SIG-M5 (cell line): ENCODE results near the gene MIER2.
"Not testable (repeated sequence)": the region's sequence is repeated elsewhere in the genome, so short reads cannot be mapped to it uniquely, and the experiment has no call there.

Source experiments
- DNase-seq: peaks from one replicate; lab custom pipeline; 2025; lab: John Stamatoyannopoulos, UW

MIER2 gene

DNA sequence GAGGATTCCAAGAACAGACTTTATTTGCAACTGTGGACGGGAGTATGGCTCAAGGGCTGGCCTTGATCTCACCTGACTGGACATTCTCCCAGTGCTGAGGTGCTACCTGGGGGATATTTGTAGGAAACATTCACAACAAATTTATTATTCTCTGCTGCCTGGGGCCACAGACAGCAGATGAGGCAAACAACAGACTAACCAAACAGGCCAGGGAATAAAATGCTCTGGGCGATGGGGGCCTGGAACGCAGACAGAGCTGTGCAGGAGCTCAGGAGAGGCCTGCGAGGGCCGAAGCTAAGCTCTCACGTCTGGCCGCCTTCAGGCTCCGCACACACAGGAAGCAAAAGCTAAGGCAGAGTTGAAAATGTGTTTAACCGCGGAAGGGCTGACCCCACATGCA, 61.2 kb downstream of the MIER2 start:
- DNase-seq = no peak

DNA sequence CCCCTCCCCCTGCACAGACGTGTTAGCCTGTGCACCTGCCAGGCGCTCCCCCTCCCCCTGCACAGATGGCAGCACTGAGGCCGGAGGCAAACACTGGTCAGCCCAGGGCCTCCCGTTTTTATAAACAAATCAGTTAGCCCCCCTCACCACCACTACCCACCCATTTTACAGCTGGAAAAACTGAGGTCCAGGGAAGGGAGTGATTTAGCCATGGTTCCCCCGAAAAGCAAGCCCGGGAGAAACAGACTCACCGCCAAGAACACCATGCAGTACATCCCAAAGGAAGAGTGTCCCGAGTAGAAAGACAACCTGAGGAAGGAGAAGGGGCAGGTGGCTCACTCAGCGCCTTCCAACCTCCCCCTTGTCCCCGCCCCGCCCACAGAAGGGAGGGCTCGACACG, 62.1 kb downstream of the MIER2 start:
- DNase-seq = no peak

DNA sequence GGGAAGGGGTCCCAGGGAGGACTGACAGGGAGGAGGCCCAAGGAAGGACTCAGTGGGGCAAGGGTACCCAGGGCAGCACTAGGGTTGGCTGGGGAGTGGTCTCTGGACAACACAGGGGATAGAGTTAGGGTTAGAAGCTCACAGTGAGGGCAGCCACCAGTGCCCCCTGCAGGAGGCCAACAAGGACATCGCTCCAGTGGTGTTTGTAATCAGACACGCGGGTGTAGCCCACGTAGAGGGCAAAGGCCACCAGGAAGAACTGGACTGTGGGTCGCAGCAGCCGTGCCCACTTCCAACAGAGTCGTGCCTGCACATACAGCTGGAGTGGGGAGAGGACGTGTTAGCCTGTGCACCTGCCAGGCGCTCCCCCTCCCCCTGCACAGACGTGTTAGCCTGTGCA, 62.6 kb downstream of the MIER2 start:
- no peak for DNase-seq

DNA sequence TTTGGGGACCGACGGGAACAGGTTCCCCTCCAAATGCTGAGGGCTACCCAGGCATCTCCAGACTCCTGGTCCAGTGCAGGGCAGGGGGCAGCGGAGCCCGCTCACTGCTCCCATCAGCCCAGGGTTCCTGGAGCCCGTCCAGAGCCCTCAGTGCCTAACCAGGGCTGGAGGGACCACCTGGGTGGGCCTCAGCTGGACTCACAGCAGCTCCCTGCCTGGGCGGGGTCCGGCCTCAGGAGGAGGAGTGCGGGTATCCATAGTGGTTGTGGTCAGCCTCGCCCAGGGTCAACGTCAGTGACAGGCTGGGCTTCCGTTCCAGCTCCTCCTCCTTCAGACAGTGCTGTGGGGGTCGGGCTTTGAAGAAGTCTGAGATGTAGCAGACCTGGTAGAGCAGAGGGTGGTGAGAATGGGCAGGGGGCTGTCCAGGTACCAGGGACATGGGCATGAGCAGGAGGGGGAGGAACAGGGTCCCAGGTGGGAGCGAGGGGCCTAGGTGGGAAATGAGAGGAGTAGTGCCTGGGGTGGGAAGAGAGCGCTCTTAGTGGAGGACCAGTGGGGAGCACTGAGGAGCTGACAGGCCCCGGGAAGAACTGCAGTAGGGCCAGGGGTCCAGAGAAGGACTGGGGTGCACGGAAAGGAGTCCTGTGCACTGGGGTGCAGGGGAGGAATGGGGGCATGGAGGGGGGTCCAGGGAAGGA, 63.3 kb downstream of the MIER2 start:
- DNase-seq = no peak

DNA sequence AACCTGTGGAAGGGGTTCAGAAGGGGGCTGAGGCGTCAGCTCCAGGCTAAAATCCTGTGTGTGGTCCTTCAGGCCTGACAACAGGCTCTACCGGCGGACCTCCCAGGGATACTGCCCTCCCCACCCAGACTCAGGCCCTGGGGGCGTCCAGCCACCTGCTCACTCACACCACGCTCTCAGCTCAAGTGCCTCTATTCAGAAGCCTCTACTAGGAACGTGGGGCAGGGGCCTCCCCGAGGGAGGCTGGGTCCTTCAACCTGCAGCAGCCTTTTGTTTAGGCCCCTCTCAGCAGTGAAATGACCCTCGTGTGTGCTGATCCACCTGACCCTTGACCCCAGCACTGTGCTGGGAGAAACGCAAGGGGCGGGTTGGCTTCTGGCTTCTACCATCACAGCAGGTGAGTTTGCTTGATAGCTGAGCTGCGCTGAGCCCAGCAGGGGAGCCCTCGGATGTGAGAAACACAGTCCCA, 64.0 kb downstream of the MIER2 start:
- no peak for DNase-seq

DNA sequence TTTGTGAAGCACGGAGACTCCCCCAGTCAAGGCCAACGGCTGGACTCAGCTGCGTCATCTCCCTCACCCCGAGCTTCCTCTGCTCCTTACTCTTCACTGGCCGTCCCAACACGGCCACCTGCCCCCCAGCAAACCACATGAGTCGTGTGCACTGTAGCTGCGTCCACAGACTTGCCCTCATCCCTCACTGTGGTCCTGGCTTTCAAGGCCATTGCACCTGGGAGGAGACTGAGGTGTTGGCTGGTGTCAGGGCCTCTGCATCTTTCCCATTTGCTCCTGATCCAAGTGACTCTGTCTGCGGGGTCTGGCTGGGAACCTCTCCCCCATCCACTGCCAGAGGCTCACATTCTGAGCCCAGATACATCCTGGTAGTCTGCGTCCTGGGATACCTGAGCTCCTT, 64.9 kb downstream of the MIER2 start:
- DNase-seq = no peak

DNA sequence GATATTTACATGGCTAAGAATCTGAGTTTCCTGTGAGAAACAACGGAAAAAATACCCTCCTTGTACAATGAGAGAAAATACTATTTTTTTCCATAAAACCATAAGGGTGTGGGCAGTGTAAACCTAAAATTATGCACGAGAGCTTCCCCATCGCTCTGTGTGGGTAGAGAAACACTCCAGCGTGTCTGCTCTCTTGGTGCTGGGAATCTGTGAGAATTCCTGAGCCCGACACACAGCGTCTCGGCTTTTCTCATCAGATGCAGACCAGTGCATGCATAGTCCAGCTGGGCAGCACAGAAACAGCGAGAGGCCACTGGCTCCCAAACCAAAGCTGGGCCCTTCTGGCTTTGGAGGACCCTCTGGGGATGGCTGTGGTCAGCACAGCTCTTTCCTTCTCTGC, 65.4 kb downstream of the MIER2 start:
- no peak for DNase-seq

DNA sequence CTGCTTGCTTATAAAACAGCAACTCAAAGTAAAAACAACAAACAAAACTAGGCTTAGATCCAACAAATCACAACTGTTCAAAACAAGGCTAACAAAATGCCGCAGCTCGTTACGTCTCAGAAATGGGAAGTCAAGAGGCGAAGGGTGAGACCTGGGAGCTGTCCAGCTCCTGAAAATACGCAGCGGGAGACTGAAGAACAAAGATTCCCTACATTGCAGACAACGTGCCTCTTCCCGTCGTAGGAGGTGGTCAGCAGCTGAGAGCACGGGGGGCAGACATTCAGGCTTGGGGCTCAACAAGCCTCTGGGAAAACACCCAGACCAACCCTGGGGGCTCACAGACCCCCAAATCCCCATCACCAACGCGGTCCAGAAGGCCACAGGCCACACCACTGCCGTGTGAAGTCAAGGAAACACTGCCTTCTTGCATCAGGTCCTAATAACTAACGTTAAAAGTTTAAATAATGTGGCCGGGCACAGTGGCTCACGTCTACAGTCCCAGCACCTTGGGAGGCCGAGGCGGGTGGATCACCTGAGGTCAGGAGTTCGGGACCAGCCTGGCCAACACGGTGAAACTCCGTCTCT, 66.9 kb downstream of the MIER2 start:
- DNase-seq = no peak

DNA sequence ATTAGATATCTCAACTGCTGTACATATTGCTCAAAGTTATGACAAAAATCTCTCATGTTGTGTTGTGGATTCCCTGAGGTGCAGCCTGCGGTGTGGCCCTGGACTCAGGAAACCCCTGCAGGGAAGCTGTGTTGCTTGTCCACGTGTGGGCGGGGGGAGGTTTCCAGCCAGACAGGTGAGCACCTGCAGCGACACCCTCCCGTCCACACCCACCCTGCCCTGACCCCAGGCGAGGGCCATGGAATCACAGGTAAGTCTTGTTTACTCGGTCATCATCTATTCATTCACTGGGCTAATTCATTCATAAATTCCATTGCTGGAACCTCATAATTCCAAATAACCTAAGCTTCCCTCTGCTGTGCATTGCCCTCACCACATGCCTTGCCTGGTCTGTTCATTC, 67.5 kb downstream of the MIER2 start:
- no peak for DNase-seq

DNA sequence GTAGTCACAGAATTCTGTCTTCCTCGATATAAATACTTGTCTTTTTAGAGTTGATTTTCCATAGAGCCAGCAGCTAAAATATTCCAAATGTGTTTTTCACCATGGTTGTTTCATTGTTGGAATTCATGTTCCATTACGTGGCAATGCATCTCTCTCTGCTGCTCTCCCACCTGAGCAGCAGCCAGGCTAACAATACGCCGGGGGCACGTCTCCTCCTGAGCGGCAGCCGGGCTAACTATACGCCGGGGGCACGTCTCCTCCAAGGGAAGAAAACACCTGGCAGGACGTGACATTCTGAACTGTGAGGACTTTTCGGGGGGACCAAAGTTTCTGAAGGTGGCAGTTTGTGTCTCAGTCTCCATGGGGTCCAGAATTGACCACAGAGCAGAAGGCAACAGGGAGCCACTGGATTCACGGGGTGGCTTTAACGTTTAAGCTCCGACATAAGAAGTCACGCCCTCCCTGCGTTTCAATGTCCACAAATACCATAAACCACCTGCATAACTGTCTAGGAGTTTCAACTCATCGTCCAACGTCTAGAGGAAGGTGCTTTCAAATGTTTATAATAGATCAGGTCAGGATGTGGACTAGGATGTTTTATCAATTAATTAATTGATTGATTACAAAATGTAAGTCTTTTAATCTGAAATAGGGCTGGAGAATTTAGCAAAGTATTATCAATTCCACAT, 68.5 kb downstream of the MIER2 start:
- no peak for DNase-seq

DNA sequence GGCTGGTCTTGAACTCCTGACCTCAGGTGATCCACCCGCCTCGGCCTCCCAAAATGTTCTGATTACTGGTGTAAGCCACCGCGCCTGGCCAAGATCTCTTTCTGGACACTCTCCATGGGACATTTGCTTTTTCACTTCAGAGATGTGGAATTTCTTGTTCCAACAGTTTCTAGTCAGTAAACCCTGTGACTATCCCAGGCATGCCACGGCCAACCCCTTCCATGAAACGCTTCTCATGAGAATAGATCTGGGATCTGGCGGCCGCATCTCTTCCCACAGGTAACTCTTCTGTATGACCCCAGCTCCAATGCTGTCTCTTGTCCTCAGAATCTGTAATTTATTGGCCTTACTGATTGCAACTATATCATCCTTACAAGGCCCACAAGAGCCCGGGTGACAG, 69.6 kb downstream of the MIER2 start:
- DNase-seq = no peak

DNA sequence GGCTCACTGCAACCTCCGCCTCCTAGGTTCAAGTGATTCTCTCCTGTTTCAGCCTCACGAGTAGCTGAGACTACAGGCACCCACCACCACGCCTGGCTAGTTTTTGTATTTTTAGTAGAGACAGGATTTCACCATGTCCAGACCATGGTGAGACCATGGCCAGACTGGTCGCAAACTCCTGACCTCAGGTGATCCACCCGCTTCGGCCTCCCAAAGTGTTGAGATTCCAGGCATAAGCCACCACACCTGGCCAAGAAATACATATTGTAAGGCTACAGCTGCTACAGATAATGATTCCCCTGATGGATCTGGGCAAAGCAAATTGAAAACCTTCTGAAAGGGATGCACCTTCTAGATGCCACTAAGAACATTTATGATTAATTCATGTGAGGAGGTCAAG, 71.2 kb downstream of the MIER2 start:
- no peak for DNase-seq

DNA sequence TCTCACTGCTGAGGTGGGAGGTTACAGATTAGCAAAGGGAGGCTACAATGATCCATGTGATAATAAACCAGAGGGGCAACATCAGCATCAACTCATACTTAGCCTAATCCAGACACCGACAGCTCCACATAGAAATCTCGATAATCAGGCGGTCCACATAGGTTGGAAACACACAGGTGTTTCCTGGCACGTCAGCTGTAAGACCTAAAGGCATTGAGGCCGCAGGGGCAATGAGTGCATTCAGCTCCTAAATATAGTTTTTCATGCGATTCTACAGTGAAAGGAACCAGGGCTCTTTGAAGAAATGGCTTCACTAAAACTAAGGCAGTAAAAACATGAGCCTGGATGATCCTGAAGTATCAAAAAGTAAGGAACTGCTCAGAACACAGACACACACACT, 72.7 kb downstream of the MIER2 start:
- no peak for DNase-seq

DNA sequence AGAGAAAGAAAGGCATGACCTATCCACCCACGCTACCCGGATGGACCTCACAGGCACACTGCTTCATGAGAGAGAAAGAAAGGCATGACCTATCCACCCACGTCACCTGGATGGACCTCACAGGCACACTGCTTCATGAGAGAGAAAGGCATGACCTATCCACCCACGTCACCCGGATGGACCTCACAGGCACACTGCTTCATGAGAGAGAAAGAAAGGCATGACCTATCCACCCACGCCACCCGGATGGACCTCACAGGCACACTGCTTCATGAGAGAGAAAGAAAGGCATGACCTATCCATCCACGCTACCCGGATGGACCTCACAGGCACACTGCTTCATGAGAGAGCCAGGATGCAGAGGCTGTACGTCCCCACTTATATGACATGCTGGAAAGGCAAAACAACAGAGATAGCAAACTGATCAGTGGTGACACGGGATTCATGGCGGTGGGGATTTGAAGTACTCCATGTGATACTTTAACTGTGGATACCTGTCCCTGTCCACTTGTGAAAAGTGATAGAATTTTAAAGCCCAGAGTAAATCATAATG, 73.8 kb downstream of the MIER2 start:
- DNase-seq = not testable (repeated sequence)

DNA sequence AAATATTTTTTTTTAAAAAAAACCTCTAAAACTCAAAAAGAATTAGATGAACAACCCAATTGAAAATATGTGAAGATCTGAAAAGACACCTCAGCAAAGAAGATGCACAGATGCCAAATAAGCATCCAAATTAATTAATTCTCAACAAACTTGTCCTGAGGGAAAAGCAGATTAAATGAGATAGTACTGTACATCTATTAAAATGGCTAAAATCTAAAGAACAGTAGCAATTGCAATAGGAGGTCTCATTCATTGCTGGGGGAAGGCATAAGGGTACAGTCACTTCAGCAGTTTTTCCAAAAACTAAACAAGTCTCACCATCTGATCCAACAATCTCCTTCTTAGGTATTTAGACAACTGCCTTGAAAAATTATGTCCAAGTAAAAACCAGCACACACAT, 75.4 kb downstream of the MIER2 start:
- no peak for DNase-seq

DNA sequence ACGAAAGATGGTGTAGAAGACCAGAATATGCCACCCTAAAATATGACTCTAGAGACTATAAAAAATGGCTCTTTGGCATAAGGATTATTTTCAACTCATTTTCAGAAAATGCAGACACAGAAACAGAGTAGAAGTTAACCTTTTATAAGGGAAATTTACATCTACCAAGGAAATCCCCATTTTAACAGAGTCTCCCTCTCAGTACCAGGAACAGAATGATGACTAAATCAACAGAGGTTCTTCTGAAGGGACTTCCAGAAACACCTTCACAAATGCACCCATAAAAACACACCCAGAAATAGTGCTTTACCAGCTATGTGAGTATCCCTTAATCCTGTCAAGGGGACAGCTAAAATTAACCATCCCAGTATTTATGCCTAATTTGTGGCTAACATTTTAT, 82.5 kb downstream of the MIER2 start:
- no peak for DNase-seq

DNA sequence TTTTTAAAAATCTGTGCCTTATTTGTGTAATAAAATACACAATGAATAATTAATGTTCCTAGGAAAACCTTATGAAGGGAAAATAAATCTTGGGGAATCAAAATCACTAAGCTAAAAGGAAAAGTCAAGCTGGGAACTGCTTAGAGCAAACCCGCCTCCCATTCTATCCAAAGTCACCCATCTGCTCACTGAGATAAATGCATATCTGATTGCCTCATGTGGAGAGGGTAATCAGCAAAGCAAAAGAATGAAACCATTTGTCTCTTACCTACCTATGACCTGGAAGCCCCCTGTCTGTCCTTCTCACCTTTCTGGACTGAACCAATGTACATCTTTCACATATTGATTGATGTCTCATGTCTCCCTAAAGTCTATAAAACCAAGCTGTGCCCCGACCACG, 87.8 kb downstream of the MIER2 start:
- DNase-seq = not testable (repeated sequence)
